HEK293T (cell line): Measurements from ENCODE around the gene HCN3.

ENCODE experiments used
- SP1 ChIP-seq: fragments of 450-650 bp; IDR thresholded peaks from 2 replicates; pipeline ENCODE4 v1.6.1; 2017
- SUZ12 ChIP-seq: fragments of 450-650 bp; IDR thresholded peaks from 2 replicates; pipeline ENCODE4 v1.6.1; 2016; ENCODE audit warnings: mild to moderate bottlenecking

- TF ChIP-seq SUZ12 (no peak), SP1 (no peak)
These were observed 10.7 kb upstream of the HCN3 start for GRCh38 chr1:155266553-155266952.
